Measurements from ENCODE around the gene RAB9B.
"Not testable (repeated sequence)": the region's sequence is repeated elsewhere in the genome, so short reads cannot be mapped to it uniquely, and the experiment has no call there.

The RAB9B gene

GRCh38 chrX:103817502-103817901, 14.6 kb downstream of the RAB9B start:
- DNase-seq (ENCODE audit: low read depth), result peak; percentile 23
- in situ Hi-C loops (cut with HindIII; ENCODE audit: low sequenced_read_pairs), result no loop called here
- no peak overlapping the region for H3K4me3 ChIP-seq (ENCODE audit: low read depth, low read length)
- peak; percentile 50 for TF ChIP-seq CTCF (IDR thresholded peaks at IDR 0.05; ENCODE audit: low read depth, low read length, missing control alignments)

GRCh38 chrX:103817101-103817500, 15.0 kb downstream of the RAB9B start:
- H3K4me3 ChIP-seq (ENCODE audit: low read depth, low read length); DNase-seq (ENCODE audit: low read depth); in situ Hi-C loops (cut with HindIII; ENCODE audit: low sequenced_read_pairs): not testable (repeated sequence)

DNA sequence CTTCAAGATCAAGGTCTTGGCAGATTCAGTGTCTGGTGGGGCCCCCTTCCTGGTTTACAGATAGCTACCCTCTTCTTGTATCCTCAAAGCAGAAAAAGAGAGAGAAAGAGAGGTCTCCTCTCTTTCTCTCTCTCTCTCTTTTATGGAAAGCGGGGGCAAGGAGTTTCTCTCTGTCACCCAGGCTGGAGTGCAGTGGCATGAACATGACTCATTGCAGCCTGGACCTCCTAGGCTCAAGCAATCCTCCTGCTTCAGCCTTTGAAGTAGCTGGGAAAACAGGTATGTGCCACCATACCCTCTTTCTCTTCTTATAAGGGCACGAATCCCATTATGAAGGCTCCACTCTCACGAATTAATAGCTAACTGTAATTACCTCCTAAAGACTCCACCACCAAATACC, 20.2 kb downstream of the RAB9B start:
- in situ Hi-C loops (cut with HindIII; ENCODE audit: low sequenced_read_pairs), result no loop called here
- TF ChIP-seq CTCF (IDR thresholded peaks at IDR 0.05; ENCODE audit: low read depth, low read length, missing control alignments), result no peak
- H3K4me3 ChIP-seq (ENCODE audit: low read depth, low read length), result no peak overlapping the region
- DNase-seq (ENCODE audit: low read depth), result no peak

- no peak overlapping the region for H3K4me3 ChIP-seq (ENCODE audit: low read depth, low read length)
- TF ChIP-seq CTCF (IDR thresholded peaks at IDR 0.05; ENCODE audit: low read depth, low read length, missing control alignments), result no peak
- DNase-seq (ENCODE audit: low read depth), result no peak
- in situ Hi-C loops (cut with HindIII; ENCODE audit: low sequenced_read_pairs), result no loop called here
These were observed 25.1 kb downstream of the RAB9B start for GRCh38 chrX:103806862-103807474.

DNA sequence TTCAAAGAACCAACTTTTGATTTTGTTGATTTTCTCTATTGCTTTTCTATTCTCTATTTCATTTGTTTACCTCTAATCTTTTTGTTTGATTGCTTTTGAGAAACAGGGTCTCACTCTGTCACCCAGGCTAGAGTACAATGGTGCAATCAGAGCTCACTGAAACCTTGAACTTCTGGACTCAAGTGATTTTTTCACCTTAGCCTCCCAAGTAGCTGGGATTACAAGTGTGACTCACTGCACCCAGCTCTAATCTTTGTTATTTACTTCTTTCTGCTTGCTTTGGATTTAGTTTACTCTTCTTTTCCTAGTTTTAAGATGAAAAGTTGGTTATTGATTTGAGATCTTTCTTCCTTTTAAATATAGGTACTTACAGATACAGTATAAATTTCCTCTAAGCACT, 26.2 kb downstream of the RAB9B start:
- H3K4me3 ChIP-seq (ENCODE audit: low read depth, low read length), result no peak overlapping the region
- in situ Hi-C loops (cut with HindIII; ENCODE audit: low sequenced_read_pairs), result no loop called here

DNA sequence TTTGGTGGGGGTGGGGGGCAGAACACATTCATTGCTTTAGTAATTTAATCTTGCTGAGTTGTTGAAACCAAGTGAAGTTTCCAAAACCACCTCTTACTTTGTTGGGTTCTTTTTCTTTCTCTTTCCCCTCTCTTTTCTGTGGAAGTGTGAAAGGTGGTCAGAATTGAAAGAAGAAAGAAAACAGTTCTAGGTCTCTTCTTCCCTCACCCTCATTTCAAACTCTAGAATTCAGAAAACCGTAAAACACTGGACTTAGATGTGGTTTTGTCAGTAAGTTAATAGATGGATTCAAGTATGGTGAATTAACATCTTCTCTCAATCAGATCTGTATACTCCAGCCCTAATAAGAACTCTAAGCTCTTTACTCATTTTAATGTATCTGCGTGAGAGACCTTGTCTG, 31.7 kb downstream of the RAB9B start:
- TF ChIP-seq CTCF (IDR thresholded peaks at IDR 0.05; ENCODE audit: low read depth, low read length, missing control alignments), result no peak
- in situ Hi-C loops (cut with HindIII; ENCODE audit: low sequenced_read_pairs), result no loop called here
- no peak overlapping the region for H3K4me3 ChIP-seq (ENCODE audit: low read depth, low read length)
- no peak for DNase-seq (ENCODE audit: low read depth)

More for the DNA sequence above, 26.2 kb downstream of the RAB9B start:
- TF ChIP-seq CTCF (IDR thresholded peaks at IDR 0.05; ENCODE audit: low read depth, low read length, missing control alignments), result no peak
- no peak for DNase-seq (ENCODE audit: low read depth)

DNA sequence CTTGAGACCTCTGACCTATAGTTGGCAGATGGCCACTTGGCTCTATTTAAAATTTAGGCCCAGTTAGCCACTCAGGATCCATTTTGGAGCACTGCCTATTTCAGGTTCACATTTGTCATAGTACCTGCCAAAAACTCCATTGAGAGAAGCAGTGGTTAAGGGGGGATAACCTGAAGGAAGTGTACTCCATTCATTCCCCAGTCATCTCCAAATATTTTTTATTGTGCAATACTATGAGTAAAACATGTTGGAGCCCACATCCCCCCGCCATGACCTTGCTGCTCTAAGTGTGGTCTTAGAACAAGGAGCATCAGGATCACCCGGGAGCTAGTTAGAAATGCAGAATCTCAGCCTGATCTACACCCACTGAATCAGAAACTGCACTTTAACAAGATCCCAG, 34.4 kb downstream of the RAB9B start:
- in situ Hi-C loops (cut with HindIII; ENCODE audit: low sequenced_read_pairs), result no loop called here
- TF ChIP-seq CTCF (IDR thresholded peaks at IDR 0.05; ENCODE audit: low read depth, low read length, missing control alignments), result no peak
- no peak overlapping the region for H3K4me3 ChIP-seq (ENCODE audit: low read depth, low read length)
- DNase-seq (ENCODE audit: low read depth), result no peak

Measured in astrocyte of the cerebellum (primary cell).